Islet precursor cell (in vitro differentiated cells): ENCODE measurements around the gene LDLRAP1.
A peak's percentile ranks its signal among the peaks of the same experiment; 100 is the strongest.
"Not testable (repeated sequence)": the region's sequence is repeated elsewhere in the genome, so short reads cannot be mapped to it uniquely, and the experiment has no call there.

ENCODE experiments used
- DNase-seq: peaks from one replicate; pipeline ENCODE4 v3.0.0-alpha.2; 2018

Gene LDLRAP1

GRCh38 chr1:25543425-25544242, at the start of gene LDLRAP1:
TSS of gene LDLRAP1 (plus strand) at chr1:25543606. CDS start at chr1:25543699, 93 bp downstream.
- peak; percentile 86 for DNase-seq

- peak; percentile 29 for DNase-seq
Measured at GRCh38 chr1:25494952-25495351, 48.5 kb upstream of the LDLRAP1 start.

- peak; percentile 34 for DNase-seq
Measured at GRCh38 chr1:25500694-25501093, 42.7 kb upstream of the LDLRAP1 start.

- peak; percentile 60 for DNase-seq
Measured at GRCh38 chr1:25501235-25502058, 42.0 kb upstream of the LDLRAP1 start.

GRCh38 chr1:25502957-25503356, 40.4 kb upstream of the LDLRAP1 start:
- DNase-seq, result peak; percentile 49

- peak; percentile 81 for DNase-seq
Measured at GRCh38 chr1:25503551-25504426, 39.6 kb upstream of the LDLRAP1 start.

GRCh38 chr1:25504706-25505595, 38.5 kb upstream of the LDLRAP1 start:
- DNase-seq, result peak; percentile 24

GRCh38 chr1:25505656-25506385, 37.6 kb upstream of the LDLRAP1 start:
- DNase-seq, result no peak

- DNase-seq, result not testable (repeated sequence)
Measured at GRCh38 chr1:25506566-25507463, 36.6 kb upstream of the LDLRAP1 start.

- DNase-seq, result peak; percentile 41
Measured at GRCh38 chr1:25513666-25514065, 29.7 kb upstream of the LDLRAP1 start.

- DNase-seq, result no peak
Measured at GRCh38 chr1:25515033-25515432, 28.4 kb upstream of the LDLRAP1 start.

- DNase-seq, result no peak
Measured at GRCh38 chr1:25516686-25517085, 26.7 kb upstream of the LDLRAP1 start.

GRCh38 chr1:25517476-25518394, 25.7 kb upstream of the LDLRAP1 start:
- DNase-seq, result no peak

GRCh38 chr1:25519624-25520023, 23.8 kb upstream of the LDLRAP1 start:
- DNase-seq, result no peak

GRCh38 chr1:25520446-25521061, 22.9 kb upstream of the LDLRAP1 start:
- DNase-seq, result no peak

GRCh38 chr1:25522031-25522655, 21.3 kb upstream of the LDLRAP1 start:
- no peak for DNase-seq

- no peak for DNase-seq
Measured at GRCh38 chr1:25523542-25523941, 19.9 kb upstream of the LDLRAP1 start.
